GM18517 (cell line): Measurements from ENCODE around the gene ETV7.

Source experiments
- ATAC-seq: cut with Tn5 transposase; IDR thresholded peaks from one replicate; pipeline ENCODE4 v1.9.1; 2021; ENCODE audit warnings: mild to moderate bottlenecking, moderate library complexity; ENCODE audit not compliant: unreplicated experiment

ETV7 gene

DNA sequence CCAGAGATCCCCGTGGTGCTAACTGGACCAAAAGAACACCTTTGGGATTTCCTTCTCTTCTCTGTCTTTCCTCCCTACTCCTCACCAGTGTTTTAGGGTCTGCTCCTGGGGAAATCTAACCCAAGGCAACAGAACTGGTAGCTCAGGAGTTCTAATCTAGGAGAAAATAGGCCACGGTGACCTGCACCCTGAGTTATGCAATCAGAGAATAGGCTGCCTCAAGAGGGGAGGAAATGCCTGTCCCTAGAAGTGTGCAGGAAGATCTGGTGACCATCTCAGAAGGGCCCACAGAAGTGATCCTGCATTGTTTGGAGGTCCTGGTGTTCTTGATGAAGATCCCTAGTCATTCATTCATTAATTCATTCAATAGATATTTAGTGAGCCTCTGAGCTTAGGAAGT lies 3.4 kb downstream of the ETV7 start:
- no peak for ATAC-seq

DNA sequence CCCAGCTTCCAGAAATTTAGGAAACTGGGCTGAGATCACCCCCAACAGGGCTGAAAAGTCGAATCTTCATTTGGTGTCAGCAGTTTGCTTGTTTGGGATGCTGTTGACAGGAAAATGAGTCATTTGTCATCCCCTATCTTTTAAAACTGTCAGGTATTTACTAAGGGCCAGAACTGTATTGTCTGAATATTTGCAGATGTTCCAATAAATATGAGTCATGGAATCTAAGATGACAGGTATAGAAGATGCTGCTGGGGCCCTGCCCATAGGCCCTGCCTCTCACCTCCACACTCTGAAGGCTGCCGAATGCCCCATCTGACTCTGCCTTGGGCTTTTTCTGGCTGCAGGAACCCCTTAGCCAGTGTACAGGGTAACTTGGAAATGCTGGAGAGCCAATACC lies 3.9 kb downstream of the ETV7 start:
- no peak for ATAC-seq

DNA sequence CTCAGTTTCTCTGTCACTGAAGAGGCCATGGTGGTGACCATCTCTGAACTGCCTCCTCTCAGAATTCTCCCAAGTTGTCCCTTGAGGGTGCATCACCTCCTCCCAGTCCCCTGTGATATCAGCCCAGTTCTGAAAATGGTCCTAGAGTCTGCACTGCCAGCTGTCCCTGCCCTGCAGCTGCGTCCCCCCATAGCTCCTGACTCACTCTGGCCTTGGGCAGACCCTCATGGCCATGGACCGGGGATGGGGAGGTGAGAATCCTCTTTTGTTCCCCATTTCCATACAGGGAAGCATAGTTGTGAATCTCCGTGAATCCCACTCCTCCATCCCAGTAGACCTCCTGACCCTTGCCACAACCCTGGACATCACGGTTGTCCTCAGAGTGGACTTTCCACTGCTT lies 4.5 kb downstream of the ETV7 start:
- no peak for ATAC-seq

DNA sequence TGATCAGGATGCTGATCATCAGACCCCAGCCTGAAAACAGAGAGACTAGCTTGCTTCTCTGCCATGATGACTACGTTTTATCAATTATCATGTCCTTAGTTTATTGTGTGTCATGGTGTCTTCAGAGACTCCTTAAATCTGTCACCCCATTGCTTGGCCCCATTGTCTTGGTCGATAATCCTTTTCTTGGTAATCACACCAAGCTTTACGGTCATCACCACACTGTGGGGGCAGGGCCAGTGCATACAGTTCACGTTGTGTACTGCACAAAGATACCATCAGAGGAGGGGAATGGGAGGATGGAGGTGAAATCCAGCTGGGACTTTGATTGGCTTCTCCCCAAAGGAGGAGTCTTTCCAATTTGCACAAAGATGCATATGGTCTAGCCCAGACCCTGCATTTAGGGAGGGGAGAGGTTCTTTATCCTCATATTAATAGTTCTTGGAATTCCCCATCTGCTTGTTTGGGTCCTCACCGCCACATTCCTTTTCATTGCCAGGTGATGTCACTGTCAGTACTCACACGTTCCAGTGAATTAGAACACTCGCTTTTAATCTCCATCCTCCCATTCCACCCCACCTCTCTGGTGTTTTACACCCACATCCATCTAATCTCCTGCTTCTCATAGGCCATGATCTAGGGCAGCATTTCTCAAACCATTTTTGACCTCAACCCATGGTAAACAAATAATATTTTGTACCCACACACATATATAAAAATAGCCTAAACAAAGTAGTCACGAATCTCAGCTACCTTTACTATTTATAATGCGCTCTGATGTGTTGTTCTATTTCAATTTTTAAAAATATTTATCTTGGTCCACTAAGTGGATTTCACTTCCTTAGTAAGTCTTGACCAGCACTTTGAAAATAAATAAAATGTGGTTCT lies 5.7 kb downstream of the ETV7 start:
- peak; percentile 54 for ATAC-seq

- no peak for ATAC-seq
These were observed 7.3 kb downstream of the ETV7 start for GRCh38 chr6:36380166-36380565.

GRCh38 chr6:36378936-36379335 lies 8.5 kb downstream of the ETV7 start:
- no peak for ATAC-seq

DNA sequence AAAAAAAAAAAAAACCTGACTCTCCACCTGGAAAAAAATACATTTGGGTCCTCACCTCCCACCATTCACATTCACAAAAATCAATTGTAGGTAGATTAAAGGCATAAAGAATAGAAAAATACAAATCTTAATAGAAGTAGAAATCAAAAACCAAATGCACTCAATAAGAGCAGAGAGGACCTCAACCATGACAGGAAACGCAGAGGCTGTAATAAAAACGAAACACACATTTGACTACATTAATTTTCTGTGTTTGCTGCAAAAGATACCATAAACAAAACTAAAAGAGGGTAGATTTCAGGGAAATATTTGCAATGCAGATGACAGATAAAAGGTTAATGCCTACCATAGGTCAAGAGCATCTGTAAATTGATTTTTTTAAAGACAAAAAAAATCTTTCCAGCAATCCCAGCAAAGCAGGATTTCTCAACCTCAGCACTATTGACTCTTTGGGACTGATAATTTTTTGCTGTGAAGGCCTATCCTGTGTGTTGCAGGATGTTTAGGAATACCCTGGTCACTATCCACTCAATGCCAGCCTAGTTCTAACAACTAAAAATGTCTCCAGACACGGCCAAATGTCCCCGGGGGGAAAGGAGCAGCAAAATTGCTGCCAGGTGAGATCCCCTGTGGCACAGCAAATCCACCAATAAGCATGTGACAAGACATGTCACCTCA lies 9.1 kb downstream of the ETV7 start:
- ATAC-seq, result no peak

GRCh38 chr6:36377594-36377993 lies 9.9 kb downstream of the ETV7 start:
- ATAC-seq, result no peak

DNA sequence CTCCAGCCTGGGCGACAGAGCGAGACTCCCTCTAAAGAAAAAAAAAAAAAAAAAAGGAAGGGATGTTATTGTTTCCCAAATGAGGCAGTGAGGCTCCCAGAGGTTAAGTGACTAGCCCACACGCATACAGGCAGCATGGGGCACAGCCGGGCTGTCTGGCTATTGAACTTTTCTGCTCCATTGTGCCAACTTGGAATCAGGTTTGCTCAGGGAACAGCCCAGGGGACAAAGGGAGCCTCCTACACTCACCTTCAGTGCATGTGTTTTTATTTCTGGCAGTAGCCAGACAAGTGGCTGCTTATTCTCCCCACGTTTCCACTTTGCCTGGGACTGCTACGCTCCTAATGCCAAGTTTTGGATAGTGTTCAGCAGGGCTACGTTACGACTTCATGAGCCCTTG lies 10.7 kb downstream of the ETV7 start:
- ATAC-seq, result no peak

- ATAC-seq, result no peak
These were observed 11.3 kb downstream of the ETV7 start for GRCh38 chr6:36376183-36376582.

GRCh38 chr6:36375644-36376155 lies 11.8 kb downstream of the ETV7 start:
- ATAC-seq, result no peak

DNA sequence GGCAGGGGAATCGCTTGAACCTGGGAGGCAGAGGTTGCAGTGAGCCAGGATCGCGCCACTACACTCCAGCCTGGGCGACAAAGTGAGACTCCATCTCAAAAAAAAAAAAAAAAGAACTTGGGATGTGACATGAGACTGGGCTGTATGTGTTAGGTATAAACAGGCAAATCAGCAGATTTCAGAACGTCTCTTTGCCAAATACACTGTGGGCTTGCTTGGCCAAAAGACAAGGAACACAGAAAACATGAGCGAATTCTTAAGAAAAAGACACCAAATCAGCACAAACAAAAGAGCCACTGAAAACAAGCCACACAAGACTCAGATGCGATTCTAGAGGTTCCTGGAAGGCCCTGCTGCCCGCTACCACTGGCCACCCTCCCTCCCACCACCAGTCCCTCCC lies 12.5 kb downstream of the ETV7 start:
- ATAC-seq, result no peak

DNA sequence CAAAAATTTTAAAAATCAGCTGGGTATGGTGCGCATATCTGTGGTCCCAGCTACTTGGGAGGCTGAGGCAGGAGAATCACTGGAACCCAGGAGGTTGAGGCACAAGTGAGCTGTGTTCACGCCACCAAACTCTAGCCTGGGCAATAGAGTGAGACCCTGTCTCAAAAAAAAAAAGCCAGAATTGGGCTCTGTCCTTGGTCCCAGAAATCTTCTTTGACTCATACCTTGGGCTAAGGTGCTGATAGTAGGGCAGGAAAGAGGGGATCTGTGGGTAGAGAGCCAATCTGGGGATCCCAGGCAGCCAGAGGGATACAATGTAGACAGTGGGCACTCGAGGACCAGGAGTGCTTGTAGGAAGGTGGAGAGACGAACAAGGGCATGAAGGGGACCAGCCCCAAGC lies 13.3 kb downstream of the ETV7 start:
- no peak for ATAC-seq

DNA sequence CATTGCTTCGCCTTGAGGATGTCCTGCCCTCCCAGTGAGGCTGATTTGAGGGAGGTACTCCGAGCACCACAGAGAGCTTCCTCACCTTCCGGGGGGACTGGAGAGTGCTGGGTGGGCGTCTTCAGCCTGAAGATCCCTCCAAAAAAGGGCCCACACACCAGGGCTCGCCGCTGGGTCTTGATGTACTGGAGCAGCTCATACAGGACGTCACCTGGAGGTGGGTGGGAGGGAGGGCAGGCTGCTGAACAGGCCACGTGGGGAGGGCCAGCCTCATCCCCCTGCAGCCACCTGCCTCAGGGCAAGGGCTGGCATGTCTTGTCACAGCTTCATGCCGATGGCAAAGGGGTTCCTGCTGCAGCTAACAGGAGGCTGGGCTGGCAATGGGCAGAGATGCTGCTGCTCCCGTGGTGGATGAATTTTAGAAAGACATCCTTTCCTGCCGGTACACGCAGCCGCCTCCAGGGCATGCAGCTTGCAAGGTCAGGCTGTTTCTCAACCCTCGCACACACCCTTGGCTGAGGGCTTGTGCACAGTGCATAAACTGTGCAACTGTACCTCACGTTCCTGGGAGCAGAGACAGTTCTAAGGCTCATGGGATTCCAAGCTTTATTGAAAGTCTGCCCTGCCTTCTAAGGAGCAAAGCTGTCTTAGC lies 14.0 kb downstream of the ETV7 start:
- no peak for ATAC-seq

- ATAC-seq, result no peak
These were observed 15.4 kb downstream of the ETV7 start for GRCh38 chr6:36372088-36372487.

GRCh38 chr6:36371211-36371610 lies 16.3 kb downstream of the ETV7 start:
- ATAC-seq, result no peak

DNA sequence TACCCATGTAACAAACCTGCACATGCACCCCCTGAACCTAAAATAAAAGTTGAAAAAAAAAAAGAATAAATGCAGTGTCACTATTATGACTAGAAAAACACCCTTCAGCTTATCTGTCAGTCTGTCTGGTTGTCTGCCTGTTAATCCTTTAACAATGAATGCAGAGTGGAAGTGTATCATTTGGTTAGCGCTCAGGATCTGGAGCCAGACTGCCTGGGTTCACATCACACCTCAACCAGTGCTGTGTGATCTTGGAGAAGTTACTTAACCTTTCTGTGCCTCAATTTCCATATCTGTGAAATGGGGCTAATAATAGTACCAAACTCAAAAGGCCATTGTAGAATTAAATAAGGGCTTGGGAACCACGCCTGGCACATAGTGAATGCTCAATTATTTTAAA lies 16.8 kb downstream of the ETV7 start:
- no peak for ATAC-seq

DNA sequence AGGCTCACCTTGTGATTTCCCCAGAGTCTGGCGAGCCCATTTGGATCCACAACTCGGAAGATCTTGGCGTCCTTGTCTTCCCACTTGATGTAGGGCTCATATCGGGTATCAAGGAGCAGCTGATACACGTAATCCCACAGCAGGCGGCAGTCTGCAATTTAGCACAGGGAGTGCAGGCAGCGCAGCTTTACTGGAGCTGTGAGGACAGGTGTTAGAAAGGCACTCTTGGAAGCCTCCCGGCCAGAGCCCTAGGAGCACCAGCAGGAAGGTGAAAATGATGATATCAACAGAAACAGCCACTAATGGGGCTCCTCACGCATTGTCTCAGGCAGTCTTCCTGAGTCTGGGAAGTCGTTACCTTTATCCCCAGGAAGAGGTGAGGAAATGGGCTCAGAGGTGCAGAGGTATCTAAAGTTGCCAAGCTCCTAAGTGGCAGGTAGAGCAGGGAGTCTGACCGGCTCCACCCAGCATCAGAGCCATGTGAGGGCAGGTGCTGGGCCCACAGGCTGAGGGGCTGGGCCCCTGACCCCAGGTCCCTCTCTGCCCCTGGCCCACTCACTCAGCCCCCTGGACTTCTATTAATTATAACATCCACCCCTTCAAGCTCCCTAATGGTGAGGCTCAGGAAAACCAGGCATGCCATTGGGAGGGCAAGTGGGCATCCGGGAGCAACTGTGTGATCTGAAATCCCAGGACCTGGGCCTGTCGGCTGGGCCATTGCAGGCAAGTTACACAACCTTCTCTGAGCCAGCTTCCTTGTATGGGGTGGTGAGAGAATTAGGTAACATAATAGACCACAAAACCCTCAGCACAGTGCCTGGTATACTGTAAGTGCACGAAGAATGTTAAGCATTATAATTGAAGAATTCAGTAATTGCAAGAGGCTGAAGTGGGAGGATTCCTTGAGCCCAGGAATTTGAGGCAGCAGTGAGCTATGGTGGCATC lies 18.3 kb downstream of the ETV7 start:
- ATAC-seq, result no peak

DNA sequence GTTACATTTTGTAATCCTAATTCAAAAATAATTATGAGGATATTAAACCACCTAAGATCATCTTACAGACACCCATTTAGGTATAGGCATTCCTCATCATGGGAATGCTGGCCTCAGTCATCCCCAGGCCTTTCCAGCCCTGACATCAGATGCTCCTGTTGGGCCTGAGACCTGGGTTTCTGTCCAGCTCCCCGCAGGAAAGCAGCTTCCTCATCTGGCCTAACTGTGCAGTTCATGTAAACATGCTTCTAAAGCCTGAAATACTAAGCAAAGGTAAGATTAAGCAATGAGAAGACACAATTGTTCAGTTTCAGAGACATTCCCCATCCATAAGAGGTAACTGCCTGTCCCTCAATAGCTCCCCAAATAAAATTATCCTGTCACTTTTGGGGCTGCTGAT lies 19.0 kb downstream of the ETV7 start:
- ATAC-seq, result no peak

GRCh38 chr6:36367743-36368142 lies 19.7 kb downstream of the ETV7 start:
- ATAC-seq, result no peak
